Testis (tissue), 2 donors: Measurements from ENCODE around the gene HPGDS.

ENCODE experiments used
- POLR2A ChIP-seq: fragments of 450-650 bp; IDR thresholded peaks from one replicate; pipeline ENCODE4 v1.6.1; 2017; ENCODE audit warnings: antibody characterized with exemption, mild to moderate bottlenecking, moderate library complexity
- TF ChIP-seq, protein P1 (sequence below), 3 experiments: fragments of 450-650 bp in 2 of 3; fragments of 200-600 bp in 1 of 3; sonication (generic) in 1 of 3; IDR thresholded peaks; one replicate each; pipeline ENCODE4 v1.5.1; 2016 to 2019; ENCODE audit warnings: antibody characterized with exemption in 3 of 3, mild to moderate bottlenecking in 2 of 3, moderate library complexity in 1 of 3

DNA sequence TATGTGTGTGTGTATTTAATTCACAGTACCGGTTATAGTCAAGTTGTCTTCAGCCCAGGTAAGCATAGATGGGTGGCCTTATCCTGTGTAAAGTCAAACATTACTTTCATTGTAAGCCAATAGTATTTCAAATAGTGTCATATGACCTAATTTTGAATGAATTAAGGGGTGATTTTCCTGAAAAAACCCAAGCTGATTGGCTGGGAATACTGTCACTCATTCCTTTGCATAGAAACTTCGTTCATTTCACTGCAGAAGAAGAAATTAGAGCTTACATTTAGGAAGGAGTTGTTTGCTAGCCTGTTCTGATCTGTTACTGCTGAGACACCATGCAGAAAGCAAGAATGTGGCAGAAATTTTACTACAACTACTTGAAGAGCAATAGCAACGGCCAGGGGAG lies 89.6 kb downstream of the HPGDS start:
- TF ChIP-seq, protein P1, sequence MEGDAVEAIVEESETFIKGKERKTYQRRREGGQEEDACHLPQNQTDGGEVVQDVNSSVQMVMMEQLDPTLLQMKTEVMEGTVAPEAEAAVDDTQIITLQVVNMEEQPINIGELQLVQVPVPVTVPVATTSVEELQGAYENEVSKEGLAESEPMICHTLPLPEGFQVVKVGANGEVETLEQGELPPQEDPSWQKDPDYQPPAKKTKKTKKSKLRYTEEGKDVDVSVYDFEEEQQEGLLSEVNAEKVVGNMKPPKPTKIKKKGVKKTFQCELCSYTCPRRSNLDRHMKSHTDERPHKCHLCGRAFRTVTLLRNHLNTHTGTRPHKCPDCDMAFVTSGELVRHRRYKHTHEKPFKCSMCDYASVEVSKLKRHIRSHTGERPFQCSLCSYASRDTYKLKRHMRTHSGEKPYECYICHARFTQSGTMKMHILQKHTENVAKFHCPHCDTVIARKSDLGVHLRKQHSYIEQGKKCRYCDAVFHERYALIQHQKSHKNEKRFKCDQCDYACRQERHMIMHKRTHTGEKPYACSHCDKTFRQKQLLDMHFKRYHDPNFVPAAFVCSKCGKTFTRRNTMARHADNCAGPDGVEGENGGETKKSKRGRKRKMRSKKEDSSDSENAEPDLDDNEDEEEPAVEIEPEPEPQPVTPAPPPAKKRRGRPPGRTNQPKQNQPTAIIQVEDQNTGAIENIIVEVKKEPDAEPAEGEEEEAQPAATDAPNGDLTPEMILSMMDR (IDR thresholded peaks at IDR 0.05), result no peak
- no peak for TF ChIP-seq POLR2A
